GM21737 (cell line): Measurements from ENCODE around the gene ENDOV.

Experiments used
- ATAC-seq: cut with Tn5 transposase; IDR thresholded peaks from one replicate; pipeline ENCODE4 v1.9.1; 2021; ENCODE audit warnings: mild to moderate bottlenecking, moderate library complexity; ENCODE audit not compliant: unreplicated experiment

Gene ENDOV

DNA sequence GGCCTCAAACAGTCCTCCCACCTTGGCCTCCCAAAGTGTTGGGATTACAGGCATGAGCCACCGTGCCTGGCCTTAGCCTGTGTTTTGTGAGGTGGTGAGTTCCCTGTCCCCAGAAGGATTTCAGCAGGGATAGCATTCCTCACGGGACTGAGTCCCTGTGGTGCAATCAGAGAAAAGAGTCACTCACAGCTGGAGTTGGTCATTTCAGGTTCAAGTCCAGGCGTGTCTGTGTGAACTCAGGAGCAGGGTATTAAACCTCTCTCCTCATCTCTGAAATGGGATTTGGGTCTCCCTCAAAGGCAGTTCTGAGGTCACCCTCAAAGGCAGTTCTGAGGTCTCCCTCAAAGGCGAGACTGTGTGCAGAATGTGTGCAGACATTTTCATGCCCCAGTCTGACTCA, 32.8 kb downstream of the ENDOV start:
- no peak for ATAC-seq

GRCh38 chr17:80449194-80449929, 34.4 kb downstream of the ENDOV start:
- no peak for ATAC-seq

- ATAC-seq, result no peak
Observed at GRCh38 chr17:80449930-80450576, 35.1 kb downstream of the ENDOV start.

GRCh38 chr17:80451104-80451775, 36.3 kb downstream of the ENDOV start:
- no peak for ATAC-seq

- no peak for ATAC-seq
Observed at GRCh38 chr17:80452173-80452915, 37.4 kb downstream of the ENDOV start.

DNA sequence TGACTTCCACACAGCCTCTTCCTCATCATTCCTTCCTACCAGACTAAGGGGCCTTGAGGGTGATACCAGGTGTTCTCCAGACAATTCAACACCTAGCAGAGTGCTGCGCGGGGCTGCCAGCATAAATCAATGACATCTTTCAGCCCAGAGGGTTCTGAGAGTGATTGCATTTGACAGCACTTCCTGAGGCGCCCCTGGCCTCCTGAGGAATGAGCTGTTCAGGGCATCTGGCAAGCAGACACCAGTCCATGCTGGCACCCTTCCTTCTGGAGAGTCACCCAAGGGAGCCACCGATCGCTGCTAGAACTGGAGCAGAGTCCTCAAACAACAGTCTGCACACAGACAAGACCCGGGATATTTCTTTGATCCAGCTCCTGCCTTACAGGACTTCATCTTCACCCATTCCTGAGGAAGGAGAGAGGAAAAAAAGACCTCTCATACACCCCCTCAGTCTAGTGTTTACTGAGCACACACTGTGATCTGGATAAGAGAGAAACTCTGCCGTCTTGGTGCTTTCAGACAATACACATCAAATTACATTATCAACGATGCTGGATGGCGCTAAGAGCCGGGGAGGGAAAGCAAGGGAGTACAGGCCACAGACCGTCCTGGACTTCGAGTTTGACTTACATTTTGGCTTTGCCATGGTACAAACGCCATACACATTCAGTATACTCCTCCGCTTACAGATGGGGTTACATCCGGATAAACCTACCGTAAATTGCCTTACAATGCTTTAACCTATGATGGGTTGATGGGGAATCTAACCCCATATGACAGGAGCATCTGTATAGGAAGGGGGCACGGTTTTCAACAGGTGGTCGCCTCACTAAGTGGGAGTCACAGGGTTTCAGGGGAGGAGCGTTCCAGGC, 38.4 kb downstream of the ENDOV start:
- no peak for ATAC-seq

- no peak for ATAC-seq
Observed at GRCh38 chr17:80453998-80454556, 39.1 kb downstream of the ENDOV start.

DNA sequence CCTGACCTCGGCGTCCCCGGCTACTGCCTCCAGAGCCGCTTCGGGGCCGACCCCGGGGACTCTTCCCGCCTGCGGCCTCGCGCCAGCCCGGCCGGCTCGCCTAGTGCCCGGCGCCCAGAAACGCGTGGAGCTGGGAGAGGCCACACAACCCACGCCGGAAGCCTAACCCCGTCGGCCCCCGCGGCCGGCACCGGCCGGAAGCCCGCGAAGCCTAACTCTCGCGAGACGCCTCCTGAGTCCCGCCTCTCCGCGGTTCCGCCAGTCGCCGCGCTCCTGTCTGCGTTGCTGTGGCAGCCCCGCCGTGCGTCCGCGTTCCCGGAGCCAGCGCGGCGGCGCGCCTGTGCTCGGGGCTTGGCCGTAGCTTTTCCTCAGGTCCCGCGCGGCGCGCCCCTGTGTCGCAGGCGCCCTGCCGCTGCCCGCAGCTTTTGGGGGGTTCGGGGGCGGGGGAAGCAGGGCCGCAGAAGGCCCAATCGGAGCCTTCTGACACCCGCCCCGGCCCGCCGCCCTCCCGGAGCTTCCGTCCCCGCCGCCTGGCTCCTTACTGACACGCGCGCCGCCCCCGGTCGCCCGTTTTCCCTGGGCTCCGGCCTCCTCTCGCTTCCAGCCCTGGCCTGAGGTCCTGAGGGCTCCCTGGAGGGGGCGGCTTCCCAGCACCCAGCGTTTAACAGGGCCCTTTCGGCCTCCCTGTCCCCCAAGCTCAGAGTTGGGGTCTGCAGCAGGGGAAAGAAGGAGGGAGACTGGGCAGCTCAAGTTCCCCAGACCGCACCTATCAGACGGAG, 39.8 kb downstream of the ENDOV start:
- peak; percentile 87 for ATAC-seq

DNA sequence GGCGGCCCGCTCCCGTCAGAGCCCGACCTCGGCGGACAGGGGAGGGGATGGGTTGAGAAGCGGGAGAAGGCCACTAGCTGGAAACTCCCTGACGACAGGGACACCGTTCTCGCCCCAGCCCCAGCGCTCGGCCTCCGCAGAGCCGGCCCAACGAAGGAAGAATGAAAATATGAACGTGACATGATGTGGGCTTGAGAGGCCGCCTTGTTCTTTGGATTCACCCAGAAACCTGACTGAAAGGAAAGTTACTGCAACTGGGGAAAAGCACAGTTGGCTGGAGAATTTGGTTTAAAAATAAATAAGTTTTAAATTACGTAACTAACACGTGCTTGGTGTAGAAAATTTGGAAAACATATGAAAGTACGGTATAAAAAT, 40.4 kb downstream of the ENDOV start:
- no peak for ATAC-seq

GRCh38 chr17:80455784-80456183, 40.8 kb downstream of the ENDOV start:
- no peak for ATAC-seq

DNA sequence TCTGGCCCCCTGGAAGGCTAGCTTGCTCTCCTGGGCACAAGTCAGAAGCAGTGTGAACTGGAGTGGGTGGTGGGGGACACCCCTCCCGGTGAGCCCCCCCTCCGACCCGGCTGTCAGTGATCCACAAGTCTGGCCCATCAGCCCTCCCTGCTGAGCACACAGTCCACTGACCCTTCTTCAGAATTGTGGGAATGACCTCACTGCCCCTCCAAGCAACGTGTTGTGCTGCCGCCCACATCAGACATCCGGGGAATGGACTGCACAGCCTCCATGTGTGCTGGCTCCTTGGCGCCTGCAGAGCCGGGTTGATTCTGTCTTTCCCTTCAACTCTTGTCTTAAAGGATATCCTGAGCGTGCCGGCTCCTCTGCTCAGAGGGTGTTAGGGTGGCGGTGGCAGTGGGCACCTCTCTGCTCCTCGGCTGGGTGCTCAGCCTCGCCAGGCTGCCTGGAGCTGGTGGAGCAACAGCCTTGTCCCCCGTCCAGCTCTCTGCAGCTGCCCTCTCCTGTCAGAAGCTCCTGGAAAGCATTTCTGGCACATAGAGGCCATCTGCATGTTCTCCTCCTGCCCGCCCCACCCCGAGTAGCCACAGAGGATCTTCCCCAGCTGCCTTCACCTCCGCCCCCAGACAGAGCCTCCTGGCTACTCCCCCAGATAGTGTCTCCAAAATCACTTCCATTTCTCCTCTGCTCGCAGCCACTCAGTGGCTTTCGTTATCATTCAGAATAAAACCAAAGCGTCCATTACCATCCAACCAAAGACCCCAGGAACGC, 41.7 kb downstream of the ENDOV start:
- no peak for ATAC-seq

DNA sequence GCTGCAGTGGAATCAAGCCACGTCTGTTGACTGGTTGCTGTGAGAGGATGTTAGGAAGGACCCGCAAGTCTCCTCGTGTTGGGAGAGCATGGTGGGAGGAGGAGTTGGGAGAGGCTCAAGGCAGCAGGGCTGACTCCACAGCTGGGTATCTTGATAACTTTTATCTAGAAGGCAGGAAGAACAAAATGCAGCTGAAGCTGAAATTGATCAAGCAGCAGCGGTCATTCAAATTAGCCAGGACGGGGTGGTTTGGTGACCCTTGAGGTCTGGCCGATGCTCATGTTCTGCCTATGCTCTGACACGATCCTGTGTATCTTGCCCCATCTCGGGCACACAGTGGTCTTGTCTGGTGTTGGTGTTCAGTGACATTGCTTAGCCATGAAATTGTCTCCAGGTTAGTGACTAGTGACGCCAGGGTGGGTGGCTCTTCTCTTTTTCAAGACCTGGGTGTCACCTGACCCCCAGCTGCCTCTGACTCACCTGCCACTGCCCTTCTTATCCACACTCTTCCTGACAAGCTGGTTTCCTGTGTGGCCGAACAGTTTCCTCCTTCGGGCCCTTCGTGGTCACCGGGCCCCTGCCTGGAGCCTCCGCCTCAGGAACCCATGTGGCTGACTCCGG, 42.4 kb downstream of the ENDOV start:
- ATAC-seq, result no peak

DNA sequence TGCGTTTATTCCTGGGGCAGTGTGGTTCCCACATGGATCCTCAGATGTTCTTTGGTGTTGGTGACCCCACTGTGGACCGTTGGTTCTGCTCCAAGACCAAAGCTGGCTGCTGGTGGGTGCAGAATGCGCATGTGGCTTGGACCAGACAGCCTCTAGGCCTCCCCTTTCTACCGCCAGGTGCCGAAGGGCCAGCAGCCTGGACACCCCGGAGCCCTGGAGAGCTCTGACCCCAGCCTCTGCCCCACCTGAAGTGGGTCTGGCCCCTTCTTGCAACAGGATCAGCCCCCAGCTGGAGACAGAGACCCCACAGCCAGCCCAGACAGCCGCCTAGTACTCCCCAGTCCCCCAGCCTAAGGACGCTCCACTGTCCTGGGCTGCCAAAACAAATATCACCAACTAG, 43.0 kb downstream of the ENDOV start:
- no peak for ATAC-seq

DNA sequence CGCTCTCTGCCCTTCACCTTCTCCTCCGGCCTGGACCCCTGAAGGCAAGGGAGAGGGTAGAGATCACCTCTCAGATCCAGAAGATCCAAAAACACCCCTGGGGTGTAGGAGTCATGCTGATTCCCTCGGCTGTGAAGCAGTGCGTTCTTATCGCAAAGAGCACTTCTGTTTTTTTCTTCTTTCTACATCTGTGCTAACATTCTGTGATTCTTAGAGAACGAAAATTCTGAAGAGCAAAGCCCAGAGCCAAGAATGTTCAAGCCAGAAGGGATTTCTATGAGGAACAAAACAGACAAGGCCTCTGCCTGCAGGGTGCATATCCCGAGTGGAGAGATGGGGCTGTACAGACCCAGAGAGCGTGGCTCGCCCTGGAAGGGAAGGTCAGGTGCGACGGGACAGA, 44.3 kb downstream of the ENDOV start:
- ATAC-seq, result no peak

- no peak for ATAC-seq
Observed at GRCh38 chr17:80460429-80460834, 45.5 kb downstream of the ENDOV start.

- no peak for ATAC-seq
Observed at GRCh38 chr17:80461528-80462160, 46.7 kb downstream of the ENDOV start.

DNA sequence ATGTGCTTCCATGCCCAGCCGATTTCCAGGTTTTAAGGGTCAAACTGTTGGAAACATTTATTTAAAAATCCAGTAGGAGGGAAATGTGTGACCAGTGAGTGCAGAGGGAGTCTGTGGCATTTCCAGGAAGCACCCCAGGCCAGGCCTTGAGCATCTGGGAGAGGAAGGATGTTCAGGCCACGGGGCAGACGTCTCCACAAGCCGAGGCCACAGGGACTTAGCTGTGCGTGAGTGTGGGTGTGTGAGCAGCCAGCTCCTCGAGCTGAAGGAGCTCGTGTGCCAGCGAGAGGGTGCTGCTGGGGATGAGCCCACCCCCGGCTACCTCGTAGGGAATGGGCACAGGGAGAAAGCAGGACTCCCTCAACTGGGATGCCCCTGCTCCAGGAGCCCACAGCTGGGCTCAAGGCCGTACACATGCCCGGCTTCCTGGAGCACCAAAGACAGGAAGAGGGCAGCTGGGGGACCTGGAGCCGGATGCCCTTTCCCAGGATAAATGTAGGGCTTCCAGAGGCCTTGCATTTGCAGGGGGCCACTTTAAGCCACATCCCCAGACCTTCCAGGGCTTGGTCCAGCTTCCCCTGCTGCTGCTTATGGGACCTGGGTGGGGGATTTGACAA, 48.9 kb downstream of the ENDOV start:
- ATAC-seq, result no peak
